IPS-NIHi11 (cell line): ENCODE data around the gene UBLCP1.
"Not testable (repeated sequence)": the region's sequence is repeated elsewhere in the genome, so short reads cannot be mapped to it uniquely, and the experiment has no call there.

ENCODE experiments used
- DNase-seq: peaks from one replicate; pipeline ENCODE4 v3.0.0; 2012; ENCODE audit warnings: mixed read lengths, low spot score

UBLCP1 gene

DNA sequence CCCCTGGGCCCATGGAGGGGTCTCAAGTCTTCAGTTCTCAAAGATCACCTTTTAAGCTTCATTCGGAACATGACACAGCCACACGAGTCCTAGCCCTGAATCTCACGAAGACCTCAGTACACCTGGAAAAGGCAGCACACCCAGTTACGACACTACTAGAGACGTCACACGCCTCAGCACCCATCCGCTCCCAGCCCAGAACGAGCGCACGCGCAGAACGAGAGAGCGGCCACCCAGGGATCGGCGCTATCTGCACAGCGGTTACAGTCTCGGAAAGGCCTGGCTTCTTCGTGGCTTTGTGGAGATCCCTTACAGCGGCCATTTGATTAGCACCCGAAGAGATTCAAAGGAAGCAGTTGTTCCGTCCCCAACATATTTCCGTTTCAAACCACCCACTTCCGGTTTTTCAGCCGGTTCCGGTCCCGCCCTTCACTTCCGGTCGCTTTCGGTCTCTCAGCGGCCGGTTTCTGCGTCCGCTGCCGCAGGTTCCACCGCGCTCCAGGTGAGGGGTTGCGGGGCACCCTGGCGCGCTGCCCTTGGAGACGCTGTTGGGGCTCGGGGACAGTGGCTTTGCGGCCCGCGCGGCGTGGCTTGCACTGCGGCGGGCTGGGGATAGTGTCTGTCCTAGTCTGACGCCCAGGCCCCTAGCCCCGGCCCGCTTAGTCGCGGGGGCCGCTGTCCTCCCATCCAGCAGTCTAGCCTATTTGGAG is at the start of gene UBLCP1:
Gene UBLCP1 (plus strand): TSS at position 432 of the 710 bp plus-strand sequence. CDS start 5,626 bp downstream, outside the sequence.
- DNase-seq = peak; percentile 87

- no peak for DNase-seq
These were observed 48.4 kb upstream of the UBLCP1 start for GRCh38 chr5:159214486-159215271.

GRCh38 chr5:159215886-159216285 is 47.2 kb upstream of the UBLCP1 start:
- no peak for DNase-seq

DNA sequence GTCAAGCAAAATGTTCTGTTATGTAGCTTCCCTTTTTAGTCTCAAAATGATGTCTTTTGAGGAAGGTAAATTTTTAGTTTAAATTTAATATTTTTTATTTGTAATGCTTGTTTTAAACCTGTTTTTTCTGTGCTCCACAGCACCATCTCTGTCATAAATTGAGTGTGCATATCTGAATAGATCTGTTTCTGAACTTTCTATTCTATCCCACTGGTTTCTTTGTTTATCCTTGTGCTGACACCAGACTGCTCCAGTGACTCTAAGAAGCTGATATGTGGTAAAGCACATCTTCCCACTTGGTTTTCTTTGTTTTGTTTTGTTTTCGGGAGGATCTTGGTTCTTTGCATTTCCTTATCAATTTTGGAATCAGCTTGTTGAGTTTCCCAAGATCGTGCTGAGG is 46.6 kb upstream of the UBLCP1 start:
- DNase-seq = no peak

DNA sequence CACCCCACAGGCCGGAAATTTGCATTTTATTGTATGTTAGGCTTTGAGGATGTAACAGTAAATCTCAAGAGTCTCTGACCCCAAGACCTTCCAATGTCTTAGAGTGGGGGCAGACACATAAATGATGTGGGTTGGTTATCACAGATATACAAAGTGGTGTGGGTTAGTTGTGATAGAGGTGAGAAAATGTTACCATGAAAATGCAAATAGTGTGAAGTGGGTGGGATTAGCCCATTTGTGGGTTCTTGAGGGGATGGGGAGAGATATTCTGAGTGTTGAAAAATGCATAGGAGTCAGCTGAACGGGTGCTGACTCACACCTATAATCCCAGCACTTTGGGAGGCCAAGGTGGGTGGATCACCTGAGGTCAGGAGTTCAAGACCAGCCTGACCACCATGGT is 45.9 kb upstream of the UBLCP1 start:
- DNase-seq = no peak

DNA sequence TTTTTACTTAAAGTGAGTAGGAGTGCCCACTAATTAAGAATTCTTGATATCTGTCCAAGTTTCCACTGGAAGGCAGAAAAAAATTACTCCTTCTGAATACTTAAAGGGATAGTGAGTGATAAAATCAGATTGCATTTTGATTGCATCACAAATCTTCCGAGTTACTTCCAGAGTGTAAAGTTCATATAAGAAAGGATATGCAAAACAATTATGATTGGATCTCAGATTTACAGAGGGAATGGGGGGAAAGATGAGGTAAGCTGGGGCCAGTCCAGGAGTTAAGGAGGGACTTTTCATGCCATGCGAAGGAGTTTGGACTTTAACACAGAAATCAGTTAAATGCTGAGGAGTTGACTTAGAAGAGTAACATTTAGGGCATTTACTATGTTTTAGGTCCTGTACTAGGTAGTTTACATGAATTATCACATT is 44.5 kb upstream of the UBLCP1 start:
- no peak for DNase-seq

- no peak for DNase-seq
These were observed 42.9 kb upstream of the UBLCP1 start for GRCh38 chr5:159220206-159220605.

DNA sequence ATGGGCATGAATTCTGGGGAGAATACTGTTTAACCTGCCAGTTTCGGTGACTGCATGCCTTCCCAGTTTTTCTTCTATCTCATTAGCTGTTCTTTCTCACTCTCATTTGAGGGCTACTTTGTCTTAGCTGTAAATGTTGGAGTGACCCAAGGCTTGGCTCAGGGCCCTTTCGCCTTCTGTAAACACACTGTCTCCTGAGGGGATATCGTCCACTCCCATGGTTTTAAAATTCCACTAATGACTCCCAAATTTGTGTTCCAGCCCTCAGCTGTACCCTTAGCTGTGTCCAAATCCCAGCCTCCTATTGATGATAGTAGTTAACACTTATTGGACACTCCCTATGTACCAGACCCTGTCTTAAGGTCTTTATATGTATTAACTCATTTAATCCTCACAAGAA is 39.6 kb upstream of the UBLCP1 start:
- DNase-seq = no peak

DNA sequence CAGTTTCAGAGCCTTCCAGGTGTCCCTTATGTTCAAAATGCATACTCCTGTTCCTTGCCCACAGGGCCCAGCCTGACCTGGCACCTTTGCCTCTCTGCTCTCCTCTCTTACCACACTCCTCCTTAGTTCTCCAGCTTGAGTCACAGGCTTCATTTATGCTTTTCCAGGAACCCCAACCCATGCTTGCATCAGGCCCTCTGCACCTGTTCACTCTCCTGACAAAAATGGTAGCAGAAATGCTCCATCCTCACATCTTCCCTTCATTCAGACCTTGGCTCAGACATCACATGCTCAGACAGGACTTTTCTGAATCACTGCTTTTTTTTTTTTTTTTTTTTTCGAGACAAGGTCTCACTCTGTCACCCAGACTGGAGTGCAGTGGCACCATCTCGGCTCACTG is 38.6 kb upstream of the UBLCP1 start:
- no peak for DNase-seq

GRCh38 chr5:159226451-159226850 is 36.6 kb upstream of the UBLCP1 start:
- DNase-seq = no peak

DNA sequence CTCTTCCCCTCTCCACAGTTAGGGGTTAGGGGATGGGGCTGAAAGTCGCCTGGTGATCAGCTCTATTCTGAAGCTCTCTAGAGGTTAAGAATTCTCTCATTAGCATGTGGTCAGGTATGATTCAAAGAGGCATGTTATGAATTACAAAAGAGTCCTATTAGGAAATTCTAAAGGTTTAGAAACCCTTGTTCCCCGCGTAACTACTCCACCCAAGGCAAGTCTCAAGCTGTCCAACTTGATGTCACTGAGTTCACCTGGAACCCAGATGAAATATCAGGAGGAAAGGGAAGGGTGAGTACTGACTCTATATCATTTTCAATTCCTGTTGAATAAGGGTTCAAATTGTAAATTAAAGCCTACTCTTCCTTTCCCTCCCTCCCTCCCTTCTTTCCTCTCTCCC is 35.6 kb upstream of the UBLCP1 start:
- no peak for DNase-seq

GRCh38 chr5:159228097-159228496 is 35.0 kb upstream of the UBLCP1 start:
- not testable (repeated sequence) for DNase-seq

GRCh38 chr5:159230657-159231056 is 32.4 kb upstream of the UBLCP1 start:
- DNase-seq = no peak

DNA sequence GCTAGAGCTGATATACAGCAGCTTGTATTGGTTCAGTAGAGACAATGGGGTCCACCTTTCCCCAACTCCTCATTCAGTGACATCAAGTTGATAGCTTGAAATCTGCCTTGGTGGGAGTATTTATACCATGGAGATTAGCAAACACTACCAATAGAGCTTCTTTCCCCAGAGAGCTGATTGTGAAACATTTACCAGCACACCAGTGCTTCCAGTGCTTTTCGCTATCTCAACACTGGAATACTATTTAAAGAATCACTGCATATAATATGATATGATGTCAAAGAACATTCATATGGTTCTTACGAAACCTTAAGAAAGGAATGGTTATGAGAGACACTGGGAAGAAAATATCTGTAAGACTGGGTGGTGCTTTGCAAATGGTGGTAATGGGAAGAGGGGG is 31.9 kb upstream of the UBLCP1 start:
- DNase-seq = no peak

GRCh38 chr5:159235871-159236520 is 27.1 kb upstream of the UBLCP1 start:
- not testable (repeated sequence) for DNase-seq

- DNase-seq = no peak
These were observed 22.7 kb upstream of the UBLCP1 start for GRCh38 chr5:159240301-159240870.

DNA sequence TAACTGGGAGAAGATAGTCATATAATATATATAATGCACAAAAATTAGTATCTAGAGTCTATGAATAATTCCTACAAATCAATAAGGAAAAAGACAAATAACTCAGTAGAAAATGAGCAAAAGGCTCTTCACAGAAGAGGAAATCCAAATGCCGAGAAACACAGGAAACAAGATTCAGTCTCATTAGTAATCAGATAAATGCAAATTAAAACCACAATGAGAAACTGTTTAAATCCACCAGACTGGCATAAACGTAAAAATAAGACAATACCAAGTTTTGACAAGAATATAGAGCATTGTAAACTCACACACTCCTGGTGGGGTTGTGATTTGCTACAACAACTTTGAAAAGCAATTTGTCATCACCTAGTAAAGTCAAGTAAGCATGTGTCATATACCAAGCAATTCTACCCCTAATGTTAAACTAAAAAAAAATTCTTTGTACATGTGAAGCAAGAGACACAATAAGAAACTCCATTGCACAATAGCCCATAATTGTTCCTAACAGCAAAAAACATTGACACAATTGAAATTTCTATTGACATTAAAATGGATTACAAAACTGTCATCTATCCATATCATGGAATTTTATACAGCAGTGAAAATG is 21.0 kb upstream of the UBLCP1 start:
- no peak for DNase-seq

- DNase-seq = no peak
These were observed 20.4 kb upstream of the UBLCP1 start for GRCh38 chr5:159242656-159243055.

DNA sequence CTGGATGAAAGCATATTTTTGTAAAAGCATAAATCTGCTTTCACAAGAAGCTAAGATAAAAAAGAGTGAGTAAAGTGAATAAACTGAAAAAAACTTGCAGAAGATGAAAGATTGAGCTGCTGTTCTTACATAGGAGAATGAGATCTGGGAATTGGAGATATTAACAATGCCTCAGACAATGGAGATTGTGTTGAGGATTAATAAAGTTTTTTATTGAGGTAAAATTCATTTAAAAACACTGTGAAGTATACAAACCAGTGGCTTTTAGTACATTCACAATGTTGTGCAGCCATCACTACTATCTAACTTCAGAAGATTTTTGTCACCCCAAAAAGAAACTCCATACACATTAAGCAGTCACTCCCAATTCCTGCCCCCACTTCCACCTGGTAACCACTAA is 19.7 kb upstream of the UBLCP1 start:
- DNase-seq = no peak

DNA sequence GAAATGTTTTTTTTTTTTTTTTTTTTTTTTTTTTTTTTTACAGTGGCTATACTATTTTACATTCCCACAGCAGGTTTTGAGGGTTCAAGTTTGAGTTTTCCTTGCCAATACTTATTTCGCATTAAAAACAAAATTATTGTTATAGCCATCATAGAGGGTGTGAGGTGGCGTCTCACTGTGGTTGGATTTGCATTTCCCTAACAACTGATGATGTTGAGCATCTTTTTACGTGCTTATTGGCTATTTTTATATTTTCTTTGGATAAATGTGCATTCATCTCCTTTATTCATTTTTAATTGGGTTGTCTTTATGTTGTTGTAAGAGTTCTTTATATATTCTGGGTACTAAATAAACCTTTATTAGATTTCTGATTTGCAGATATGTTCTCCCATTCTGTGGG is 18.9 kb upstream of the UBLCP1 start:
- DNase-seq = no peak

DNA sequence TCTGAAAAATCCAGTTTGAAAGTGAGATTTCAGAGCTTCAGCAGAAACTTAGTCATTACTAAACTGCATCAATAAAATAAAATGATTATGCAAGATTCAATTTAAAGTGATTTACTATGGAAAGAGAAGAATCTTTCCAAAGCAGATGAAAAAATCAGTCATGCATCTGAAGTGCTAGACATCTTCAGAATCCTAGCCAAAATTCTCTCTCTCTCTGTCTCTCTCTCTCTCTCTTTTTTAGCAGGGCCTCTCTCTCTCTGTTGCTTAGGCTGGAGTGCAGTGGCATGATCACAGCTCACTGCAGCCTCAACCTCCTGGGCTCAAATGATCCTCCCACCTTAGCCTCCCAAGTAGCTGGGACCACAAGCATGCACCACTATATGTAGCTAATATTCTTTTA is 18.2 kb upstream of the UBLCP1 start:
- no peak for DNase-seq

DNA sequence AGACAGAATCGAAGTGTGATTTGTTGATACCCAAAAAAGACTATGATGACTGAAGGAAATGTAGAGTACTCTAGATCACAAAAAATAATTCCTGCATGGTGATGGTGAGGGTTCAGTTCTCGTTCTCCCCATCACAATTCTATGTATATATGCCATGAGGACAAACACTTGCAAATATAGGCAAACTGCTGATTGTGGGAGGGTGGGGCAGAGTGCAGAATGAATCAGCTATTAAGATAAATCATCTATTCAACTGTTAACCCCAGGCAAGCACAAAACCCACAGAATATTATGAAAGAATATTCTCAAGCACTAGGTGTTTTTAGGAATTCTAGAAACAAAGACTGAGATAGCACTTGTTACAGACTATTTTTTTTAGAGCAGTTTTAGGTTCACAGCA is 13.9 kb upstream of the UBLCP1 start:
- DNase-seq = no peak
